Spinal cord (tissue), 10 donors: Measurements from ENCODE around the gene HINT1. TPM values are rescaled to one million over a fixed set of nuclear protein-coding genes. Genes with fewer than 3 reads are reported as not detected.
"Not testable (repeated sequence)": the region's sequence is repeated elsewhere in the genome, so short reads cannot be mapped to it uniquely, and the experiment has no call there.

Source experiments
- DNase-seq, 6 donors: peaks; one replicate each; pipeline versions ENCODE4 v3.0.0 to v3.0.0-alpha.2; 2013 to 2015; ENCODE audit warnings: low spot score in 6 of 6, low read depth in 4 of 6
- H3K27ac ChIP-seq: one replicate; pipeline ENCODE4 v1.5.1; 2013; ENCODE audit warnings: low read depth, low read length, control low read depth
- H3K27me3 ChIP-seq: one replicate; pipeline ENCODE4 v1.6.1; 2013; ENCODE audit warnings: low read length; ENCODE audit not compliant: control insufficient read depth, insufficient read depth
- H3K36me3 ChIP-seq: one replicate; pipeline ENCODE4 v1.6.1; 2013; ENCODE audit warnings: low read length; ENCODE audit not compliant: control insufficient read depth, insufficient read depth
- H3K4me1 ChIP-seq: one replicate; pipeline ENCODE4 v1.6.1; 2013; ENCODE audit warnings: low read length; ENCODE audit not compliant: control insufficient read depth, insufficient read depth
- H3K4me3 ChIP-seq: one replicate; pipeline ENCODE4 v1.5.1; 2013; ENCODE audit warnings: low read depth, low read length, control low read depth
- H3K9me3 ChIP-seq: one replicate; pipeline ENCODE4 v1.6.1; 2013; ENCODE audit warnings: low read length; ENCODE audit not compliant: control insufficient read depth, insufficient read depth
- WGBS: methylation state at CpG from one replicate; pipeline ENCODE4 v1.1.5; 2013; ENCODE audit warnings: missing lambda C conversion rate; ENCODE audit not compliant: insufficient coverage; 5-methylcytosine and 5-hydroxymethylcytosine counted together
- polyA plus RNA-seq, 2 donors: library from polyadenylated mRNA; unstranded; fragments of 120-200 nt; gene quantifications; one replicate each; pipeline ENCODE4 v1.2.1, GENCODE V29; 2013; ENCODE audit not compliant: insufficient read length in 2 of 2
- total RNA-seq, 2 donors: library from RNA; depleted of rRNA in 1 of 2; stranded (reverse); fragments of 120-200 nt in 1 of 2; fragments of >200 nt in 1 of 2; gene quantifications; one replicate each; pipeline versions ENCODE4 v1.2.3 to v1.2.4, GENCODE V29; 2013 to 2014
- donor health status: healthy.

Gene HINT1
- total and polyA plus RNA-seq, 4 donors: 172 to 397 (median 310) TPM

- Histone ChIP-seq H3K9me3 (no peaks in the 10 kb centered on the region), H3K4me3 (no peak overlapping the region), H3K27me3 (no peaks in the 10 kb centered on the region), H3K4me1 (no peaks in the 10 kb centered on the region), H3K36me3 (peaks cover 28% of the 10 kb centered on the region), H3K27ac (no peak overlapping the region)
- no CpG with 5 or more reads among the region's 2 CpGs for WGBS
- DNase-seq: no peak
These were observed 4.9 kb downstream of the HINT1 start for GRCh38 chr5:131160134-131160533.

DNA sequence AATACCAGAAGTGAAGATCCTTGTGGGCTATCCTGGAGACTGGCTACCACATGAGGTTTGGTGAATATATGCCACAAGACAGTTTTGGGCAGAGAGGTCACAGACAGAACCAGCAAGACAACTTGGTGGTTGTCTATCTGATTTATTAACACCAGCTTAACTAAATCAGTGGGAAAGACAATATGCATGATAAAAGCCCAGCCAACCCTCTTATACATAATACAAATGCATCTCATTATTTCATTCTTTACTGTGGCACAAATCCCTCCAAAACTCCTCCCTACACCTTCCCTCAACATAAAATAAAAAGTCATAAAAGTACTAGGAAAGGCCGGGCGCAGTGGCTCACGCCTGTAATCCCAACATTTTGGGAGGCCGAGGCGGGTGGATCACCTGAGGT is 8.1 kb downstream of the HINT1 start:
- Histone ChIP-seq H3K27me3 (no peaks in the 10 kb centered on the region), H3K36me3 (peaks cover 25% of the 10 kb centered on the region), H3K27ac (no peak overlapping the region), H3K4me1 (no peaks in the 10 kb centered on the region), H3K9me3 (no peaks in the 10 kb centered on the region), H3K4me3 (no peak overlapping the region)
- no peak for DNase-seq
- 83% methylated on average over 5 of the region's 5 CpGs for WGBS

- WGBS: no CpG with 5 or more reads among the region's 2 CpGs
- no peaks in the 10 kb centered on the region for H3K4me1 ChIP-seq
- no peak overlapping the region for H3K4me3 ChIP-seq
- peaks cover 19% of the 10 kb centered on the region for H3K36me3 ChIP-seq
- DNase-seq: no peak
- H3K9me3 ChIP-seq: no peaks in the 10 kb centered on the region
- H3K27ac ChIP-seq: no peak overlapping the region
- no peaks in the 10 kb centered on the region for H3K27me3 ChIP-seq
These were observed 8.7 kb downstream of the HINT1 start for GRCh38 chr5:131156385-131156784.

GRCh38 chr5:131151216-131151615 is 13.8 kb downstream of the HINT1 start:
- H3K27me3 ChIP-seq: no peaks in the 10 kb centered on the region
- no peak overlapping the region for H3K27ac ChIP-seq
- DNase-seq: no peak
- no peaks in the 10 kb centered on the region for H3K9me3 ChIP-seq
- no peaks in the 10 kb centered on the region for H3K4me1 ChIP-seq
- no peaks in the 10 kb centered on the region for H3K36me3 ChIP-seq
- no peak overlapping the region for H3K4me3 ChIP-seq
- 100% methylated on average over 3 of the region's 4 CpGs for WGBS

DNA sequence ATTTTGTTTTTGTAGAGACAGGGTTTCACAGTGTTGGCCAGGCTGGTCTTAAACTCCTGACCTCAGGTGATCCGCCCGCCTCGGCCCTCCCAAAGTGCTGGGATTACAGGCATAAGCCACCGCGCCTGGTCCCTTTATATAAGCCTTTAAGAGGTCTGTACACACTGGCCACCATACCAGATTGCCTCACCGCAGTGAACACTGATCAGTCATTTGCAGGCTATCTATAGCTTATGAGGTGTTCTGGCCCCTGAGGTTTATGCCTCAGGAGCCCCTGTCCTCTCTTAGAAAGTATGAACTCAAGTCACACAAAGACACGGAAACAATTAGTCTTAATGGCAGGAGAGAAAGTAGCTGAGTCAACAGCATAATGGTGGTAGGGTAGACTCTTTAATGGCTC is 14.6 kb downstream of the HINT1 start:
- no peak for DNase-seq
- no peaks in the 10 kb centered on the region for H3K27me3 ChIP-seq
- H3K9me3 ChIP-seq: no peaks in the 10 kb centered on the region
- no peaks in the 10 kb centered on the region for H3K4me1 ChIP-seq
- H3K4me3 ChIP-seq: no peak overlapping the region
- H3K27ac ChIP-seq: no peak overlapping the region
- no peaks in the 10 kb centered on the region for H3K36me3 ChIP-seq
- 93% methylated on average over 4 of the region's 7 CpGs for WGBS

DNA sequence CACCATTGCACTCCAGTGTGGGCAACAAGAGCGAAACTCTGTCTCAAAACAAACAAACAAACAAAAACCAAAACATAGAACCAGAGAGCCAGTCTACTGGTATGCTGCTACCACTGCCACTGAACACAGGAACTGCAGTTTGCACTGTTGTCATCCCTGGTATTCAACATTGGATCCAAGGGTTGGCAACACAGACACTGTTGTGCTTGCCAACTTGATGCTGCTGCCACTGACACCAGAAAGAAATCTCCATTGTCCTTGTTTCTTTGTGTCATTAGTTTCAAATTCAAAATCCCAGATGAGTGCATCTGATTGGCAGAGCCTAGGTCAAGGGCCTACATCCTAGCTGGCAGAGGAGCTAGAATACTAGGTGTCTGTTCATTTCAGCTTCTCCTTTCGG is 16.2 kb downstream of the HINT1 start:
- H3K36me3 ChIP-seq: no peaks in the 10 kb centered on the region
- DNase-seq: peak in 2 of 6 donors; percentile 15 to 16
- H3K27me3 ChIP-seq: no peaks in the 10 kb centered on the region
- no peak overlapping the region for H3K4me3 ChIP-seq
- no peak overlapping the region for H3K27ac ChIP-seq
- H3K4me1 ChIP-seq: no peaks in the 10 kb centered on the region
- H3K9me3 ChIP-seq: no peaks in the 10 kb centered on the region
- 82% methylated on average over 1 of the region's 2 CpGs for WGBS

- H3K27me3 ChIP-seq: no peaks in the 10 kb centered on the region
- DNase-seq: no peak
- no peak overlapping the region for H3K4me3 ChIP-seq
- H3K4me1 ChIP-seq: no peaks in the 10 kb centered on the region
- no peaks in the 10 kb centered on the region for H3K9me3 ChIP-seq
- no peaks in the 10 kb centered on the region for H3K36me3 ChIP-seq
- H3K27ac ChIP-seq: no peak overlapping the region
These were observed 17.8 kb downstream of the HINT1 start for GRCh38 chr5:131147258-131147657.

DNA sequence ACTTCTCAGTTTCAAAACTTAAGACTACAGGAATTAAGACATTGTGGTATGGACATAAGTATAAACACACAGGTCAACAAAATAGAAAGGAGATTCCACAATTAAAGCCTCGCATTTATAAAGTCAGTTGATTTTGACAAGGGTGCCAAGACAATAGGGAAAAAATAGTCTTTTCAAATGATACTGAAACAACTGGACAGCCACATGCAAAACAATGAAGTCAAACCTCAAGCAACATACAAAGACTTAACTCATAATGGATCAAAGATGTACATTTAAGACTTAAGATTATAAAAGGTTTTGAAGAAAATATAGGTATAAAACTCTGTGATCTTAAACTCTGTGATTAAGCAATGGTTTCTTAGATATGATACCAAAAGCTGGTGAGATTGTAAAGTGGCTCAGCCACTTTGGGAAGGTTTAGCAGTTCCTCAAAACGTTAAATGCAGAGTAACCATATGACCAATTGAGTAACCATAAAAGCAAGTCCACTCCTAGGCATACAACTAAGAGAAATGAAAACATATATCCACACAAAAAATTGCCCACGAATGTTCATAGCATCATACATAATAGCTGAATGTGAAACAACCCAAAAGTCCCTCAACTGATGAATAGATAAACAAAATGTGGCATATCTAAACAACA is 22.0 kb downstream of the HINT1 start:
- WGBS: no CpG with 5 or more reads among the region's 3 CpGs
- DNase-seq: no peak
- no peaks in the 10 kb centered on the region for H3K9me3 ChIP-seq
- no peaks in the 10 kb centered on the region for H3K27me3 ChIP-seq
- H3K4me3 ChIP-seq: no peak overlapping the region
- H3K4me1 ChIP-seq: no peaks in the 10 kb centered on the region
- H3K27ac ChIP-seq: no peak overlapping the region
- H3K36me3 ChIP-seq: no peaks in the 10 kb centered on the region

DNA sequence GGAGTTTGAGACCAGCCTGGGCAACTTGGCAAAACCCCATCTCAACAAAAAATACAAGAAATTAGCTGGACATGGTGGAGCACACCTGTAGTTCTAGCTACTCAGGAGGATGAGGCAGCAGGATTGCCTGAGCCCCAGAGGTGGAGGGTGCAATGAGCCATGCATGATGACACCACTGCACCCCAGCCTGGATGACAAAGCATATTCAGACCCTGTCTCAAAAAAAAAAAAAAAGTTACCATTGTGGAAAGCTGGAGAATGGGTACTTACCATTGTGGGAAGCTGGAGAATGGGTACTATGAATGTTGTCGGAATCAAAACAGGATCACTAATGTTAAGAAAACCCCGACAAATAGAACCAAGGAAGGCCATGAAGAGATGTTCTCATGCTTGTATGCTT is 25.7 kb downstream of the HINT1 start:
- no peak overlapping the region for H3K27ac ChIP-seq
- no peaks in the 10 kb centered on the region for H3K27me3 ChIP-seq
- no peak for DNase-seq
- H3K4me3 ChIP-seq: no peak overlapping the region
- whole genome bisulfite sequencing: no CpG with 5 or more reads among the region's 2 CpGs
- H3K9me3 ChIP-seq: no peaks in the 10 kb centered on the region
- H3K4me1 ChIP-seq: no peaks in the 10 kb centered on the region
- no peaks in the 10 kb centered on the region for H3K36me3 ChIP-seq

DNA sequence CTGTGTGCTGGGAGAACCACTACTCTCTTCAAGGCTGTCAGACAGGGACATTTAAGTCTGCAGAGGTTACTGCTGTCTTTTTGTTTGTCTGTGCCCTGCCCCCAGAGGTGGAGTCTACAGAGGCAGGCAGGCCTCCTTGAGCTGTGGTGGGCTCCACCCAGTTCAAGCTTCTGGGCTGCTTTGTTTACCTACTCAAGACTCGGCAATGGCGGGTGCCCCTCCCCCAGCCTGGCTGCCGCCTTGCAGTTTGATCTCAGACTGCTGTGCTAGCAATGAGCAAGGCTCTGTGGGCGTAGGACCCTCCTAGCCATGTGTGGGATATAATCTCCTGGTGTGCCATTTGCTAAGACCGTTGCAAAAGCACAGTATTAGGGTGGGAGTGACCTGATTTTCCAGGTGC is 26.6 kb downstream of the HINT1 start:
- not testable (repeated sequence) for H3K4me3 ChIP-seq, DNase-seq, H3K27me3 ChIP-seq, H3K27ac ChIP-seq, H3K36me3 ChIP-seq, H3K9me3 ChIP-seq, H3K4me1 ChIP-seq
- 87% methylated on average over 3 of the region's 5 CpGs for WGBS
